ENCODE results near the gene CSNK1G1.
A peak's percentile ranks its signal among the peaks of the same experiment; 100 is the strongest.

CSNK1G1 gene

GRCh38 chr15:64149893-64150578 lies 205.9 kb downstream of the CSNK1G1 start:
- H2AFZ ChIP-seq (ENCODE audit: low read length): no peak overlapping the region
- no peaks in the 10 kb centered on the region for H3K79me2 ChIP-seq (ENCODE audit: low read length)
- no peak overlapping the region for H3K27ac ChIP-seq (ENCODE audit: low read length)
- no peak overlapping the region for H3K4me2 ChIP-seq (ENCODE audit: low read depth, low read length)
- H3K9me3 ChIP-seq (replicated peaks; ENCODE audit: insufficient read depth, low read length): no peaks in the 10 kb centered on the region
- H3K36me3 ChIP-seq (replicated peaks; ENCODE audit: insufficient read depth, low read length): no peaks in the 10 kb centered on the region
- TF ChIP-seq EZH2 (optimal IDR thresholded peaks at IDR 0.05; ENCODE audit: low read depth, low read length) (no peak), EZH2phosphoT487 (IDR thresholded peaks at IDR 0.05; ENCODE audit: low read length) (no peak)
- TF ChIP-seq, protein P1, sequence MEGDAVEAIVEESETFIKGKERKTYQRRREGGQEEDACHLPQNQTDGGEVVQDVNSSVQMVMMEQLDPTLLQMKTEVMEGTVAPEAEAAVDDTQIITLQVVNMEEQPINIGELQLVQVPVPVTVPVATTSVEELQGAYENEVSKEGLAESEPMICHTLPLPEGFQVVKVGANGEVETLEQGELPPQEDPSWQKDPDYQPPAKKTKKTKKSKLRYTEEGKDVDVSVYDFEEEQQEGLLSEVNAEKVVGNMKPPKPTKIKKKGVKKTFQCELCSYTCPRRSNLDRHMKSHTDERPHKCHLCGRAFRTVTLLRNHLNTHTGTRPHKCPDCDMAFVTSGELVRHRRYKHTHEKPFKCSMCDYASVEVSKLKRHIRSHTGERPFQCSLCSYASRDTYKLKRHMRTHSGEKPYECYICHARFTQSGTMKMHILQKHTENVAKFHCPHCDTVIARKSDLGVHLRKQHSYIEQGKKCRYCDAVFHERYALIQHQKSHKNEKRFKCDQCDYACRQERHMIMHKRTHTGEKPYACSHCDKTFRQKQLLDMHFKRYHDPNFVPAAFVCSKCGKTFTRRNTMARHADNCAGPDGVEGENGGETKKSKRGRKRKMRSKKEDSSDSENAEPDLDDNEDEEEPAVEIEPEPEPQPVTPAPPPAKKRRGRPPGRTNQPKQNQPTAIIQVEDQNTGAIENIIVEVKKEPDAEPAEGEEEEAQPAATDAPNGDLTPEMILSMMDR (IDR thresholded peaks at IDR 0.05; ENCODE audit: low read length): no peak
- H3K27me3 ChIP-seq (replicated peaks; ENCODE audit: insufficient read depth, low read length): no peaks in the 10 kb centered on the region
- no peak overlapping the region for H3K9ac ChIP-seq (ENCODE audit: low read length)
- no peak overlapping the region for H3K4me3 ChIP-seq (ENCODE audit: low read length)
- H3K9me2 ChIP-seq (replicated peaks; ENCODE audit: insufficient read depth, low read length): no peaks in the 10 kb centered on the region
- peaks cover 12% of the 10 kb centered on the region for H3K4me1 ChIP-seq (ENCODE audit: low read length)
- no peaks in the 10 kb centered on the region for H4K20me1 ChIP-seq (ENCODE audit: insufficient read depth, low read length)
- DNase-seq: no peak
- H3F3A ChIP-seq (ENCODE audit: insufficient read depth, low read length): peaks cover 35% of the 10 kb centered on the region

DNA sequence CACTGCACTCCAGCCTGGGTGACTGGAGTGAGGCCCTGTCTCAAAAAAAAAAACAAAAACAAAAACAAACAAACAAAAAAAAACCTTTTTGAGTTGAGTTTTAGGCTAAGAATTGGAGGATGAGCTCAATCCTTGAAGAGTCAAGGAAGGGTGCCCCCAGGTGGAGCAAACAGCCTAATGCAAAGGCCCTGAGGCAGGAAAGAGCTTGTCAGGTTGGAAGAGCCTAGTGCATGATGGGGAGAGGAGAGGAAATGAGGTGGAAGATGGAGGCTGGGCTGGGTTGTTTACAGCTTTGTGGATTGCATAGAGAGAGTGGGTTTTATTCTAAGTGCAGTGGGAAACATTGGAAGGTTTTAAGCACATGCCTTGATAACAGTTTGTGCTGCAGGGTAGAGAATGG lies 206.5 kb downstream of the CSNK1G1 start:
- Histone ChIP-seq H3K4me1 (ENCODE audit: low read length) (peaks cover 12% of the 10 kb centered on the region), H4K20me1 (ENCODE audit: insufficient read depth, low read length) (no peaks in the 10 kb centered on the region), H3K36me3 (replicated peaks; ENCODE audit: insufficient read depth, low read length) (no peaks in the 10 kb centered on the region), H3K27me3 (replicated peaks; ENCODE audit: insufficient read depth, low read length) (no peaks in the 10 kb centered on the region), H3K9ac (ENCODE audit: low read length) (no peak overlapping the region), H3K9me2 (replicated peaks; ENCODE audit: insufficient read depth, low read length) (no peaks in the 10 kb centered on the region), H3K4me2 (ENCODE audit: low read depth, low read length) (no peak overlapping the region), H3F3A (ENCODE audit: insufficient read depth, low read length) (peaks cover 32% of the 10 kb centered on the region), H3K27ac (ENCODE audit: low read length) (no peak overlapping the region), H3K79me2 (ENCODE audit: low read length) (no peaks in the 10 kb centered on the region), H3K4me3 (ENCODE audit: low read length) (no peak overlapping the region), H2AFZ (ENCODE audit: low read length) (no peak overlapping the region), H3K9me3 (replicated peaks; ENCODE audit: insufficient read depth, low read length) (no peaks in the 10 kb centered on the region)
- TF ChIP-seq EZH2 (optimal IDR thresholded peaks at IDR 0.05; ENCODE audit: low read depth, low read length): no peak
- TF ChIP-seq EZH2phosphoT487 (IDR thresholded peaks at IDR 0.05; ENCODE audit: low read length): no peak
- TF ChIP-seq, protein P1 (IDR thresholded peaks at IDR 0.05; ENCODE audit: low read length): peak; percentile 39
- peak; percentile 40 for DNase-seq

DNA sequence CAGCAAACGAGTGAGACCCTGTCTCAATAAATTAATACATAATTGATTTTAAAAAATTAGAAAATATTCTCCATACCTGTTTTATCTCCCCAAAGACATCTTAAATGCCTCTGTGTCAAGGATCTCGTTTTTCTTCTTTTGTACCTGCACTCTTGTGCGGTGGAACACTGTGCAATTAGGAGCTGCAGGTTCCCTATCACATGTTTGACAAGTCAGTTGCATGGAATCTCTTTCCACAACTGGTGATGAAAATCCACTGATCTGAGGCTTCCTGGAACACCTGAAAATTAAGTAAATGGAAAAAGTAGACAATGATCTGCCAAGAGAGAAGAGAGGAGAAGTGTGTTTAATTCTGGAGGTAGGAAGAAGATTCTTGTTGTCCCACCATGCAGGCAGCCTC lies 207.4 kb downstream of the CSNK1G1 start:
- Histone ChIP-seq H3K9ac (ENCODE audit: low read length) (no peak overlapping the region), H3K36me3 (replicated peaks; ENCODE audit: insufficient read depth, low read length) (no peaks in the 10 kb centered on the region), H3K27me3 (replicated peaks; ENCODE audit: insufficient read depth, low read length) (no peaks in the 10 kb centered on the region), H4K20me1 (ENCODE audit: insufficient read depth, low read length) (no peaks in the 10 kb centered on the region), H3K4me2 (ENCODE audit: low read depth, low read length) (no peak overlapping the region), H3K4me1 (ENCODE audit: low read length) (peaks cover 7% of the 10 kb centered on the region), H3K9me2 (replicated peaks; ENCODE audit: insufficient read depth, low read length) (no peaks in the 10 kb centered on the region), H3K27ac (ENCODE audit: low read length) (no peak overlapping the region), H3K9me3 (replicated peaks; ENCODE audit: insufficient read depth, low read length) (no peaks in the 10 kb centered on the region), H3F3A (ENCODE audit: insufficient read depth, low read length) (peaks cover 24% of the 10 kb centered on the region), H3K4me3 (ENCODE audit: low read length) (no peak overlapping the region), H3K79me2 (ENCODE audit: low read length) (no peaks in the 10 kb centered on the region), H2AFZ (ENCODE audit: low read length) (no peak overlapping the region)
- no peak for DNase-seq
- TF ChIP-seq, protein P1 (IDR thresholded peaks at IDR 0.05; ENCODE audit: low read length): no peak
- TF ChIP-seq EZH2 (optimal IDR thresholded peaks at IDR 0.05; ENCODE audit: low read depth, low read length) (no peak), EZH2phosphoT487 (IDR thresholded peaks at IDR 0.05; ENCODE audit: low read length) (no peak)
